Measurements from ENCODE around the gene TCP10L.
"Not testable (repeated sequence)": the region's sequence is repeated elsewhere in the genome, so short reads cannot be mapped to it uniquely, and the experiment has no call there.

TCP10L gene

GRCh38 chr21:32565856-32566465, 19.4 kb downstream of the TCP10L start:
- no peak for DNase-seq (ENCODE audit: low spot score)
- Histone ChIP-seq H3K18ac (ENCODE audit: low read length) (no peak overlapping the region), H3K4me2 (ENCODE audit: insufficient read depth, low read length, poor library complexity, severe bottlenecking) (no peak overlapping the region), H3K9me3 (replicated peaks in 1 of 2; ENCODE audit: control insufficient read depth in 2 of 2, insufficient read depth in 1 of 2, low read depth in 1 of 2, low read length in 2 of 2) (peaks cover 2 to 4% of the 10 kb centered on the region in 2 donors), H3K4me3 (ENCODE audit: low read length in 2 of 2) (no peak overlapping the region), H3K14ac (ENCODE audit: low read length) (no peak overlapping the region), H3K4me1 (ENCODE audit: control insufficient read depth in 2 of 2, insufficient read depth in 1 of 2, low read depth in 1 of 2, low read length in 2 of 2) (peaks cover 1 to 3% of the 10 kb centered on the region in 2 donors), H3K27me3 (ENCODE audit: control insufficient read depth in 3 of 3, insufficient read depth in 3 of 3, low read depth in 1 of 3, low read length in 3 of 3) (peaks cover 0 to 9% (median 1%) of the 10 kb centered on the region in 3 experiments), H3K23ac (ENCODE audit: low read depth, low read length, poor library complexity) (no peak overlapping the region), H3K79me1 (ENCODE audit: low read depth, low read length) (no peaks in the 10 kb centered on the region), H2AK5ac (ENCODE audit: low read depth, low read length) (no peak overlapping the region), H4K91ac (ENCODE audit: low read depth, low read length, poor library complexity) (no peak overlapping the region), H2AFZ (ENCODE audit: low read length) (no peak overlapping the region), H3K4ac (ENCODE audit: low read length) (no peak overlapping the region), H2BK12ac (ENCODE audit: low read length) (no peak overlapping the region), H2BK5ac (ENCODE audit: low read length) (no peak overlapping the region), H3K36me3 (replicated peaks in 1 of 2; ENCODE audit: control insufficient read depth in 2 of 2, insufficient read depth in 2 of 2, low read length in 2 of 2) (no peaks in the 10 kb centered on the region), H4K8ac (ENCODE audit: low read depth, low read length) (no peak overlapping the region), H3K27ac (replicated peaks; ENCODE audit: low read length) (no peak overlapping the region), H2BK15ac (ENCODE audit: low read length) (no peak overlapping the region), H3K9ac (ENCODE audit: low read depth, low read length, poor library complexity) (no peak overlapping the region), H2BK120ac (ENCODE audit: low read depth, low read length) (no peak overlapping the region)
- WGBS, 2 donors (ENCODE audit: extremely low coverage in 2 of 2, insufficient read length in 2 of 2, insufficient replicate concordance in 1 of 2): no CpG with 5 or more reads among the region's 2 CpGs

DNA sequence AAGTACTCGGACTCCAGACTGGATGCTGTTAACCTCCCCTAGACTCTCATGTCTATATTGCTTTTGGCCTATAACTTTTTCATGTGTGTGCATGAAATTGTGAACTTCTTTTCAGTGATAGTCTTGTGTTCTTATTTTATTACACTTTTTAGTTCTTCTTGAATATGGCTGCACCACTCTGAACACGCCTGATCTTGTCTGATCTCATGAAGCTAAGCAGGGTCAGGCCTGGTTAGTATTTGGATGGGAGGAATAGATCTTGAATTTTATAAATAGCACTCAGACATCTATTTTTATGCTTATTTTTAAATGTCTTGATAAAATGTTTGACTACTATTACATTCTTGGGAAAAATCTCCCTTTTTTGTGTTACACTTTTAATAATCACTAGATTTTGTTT, 22.4 kb downstream of the TCP10L start:
- Histone ChIP-seq H3K36me3 (replicated peaks in 1 of 2; ENCODE audit: control insufficient read depth in 2 of 2, insufficient read depth in 2 of 2, low read length in 2 of 2) (no peaks in the 10 kb centered on the region), H3K4ac (ENCODE audit: low read length) (no peak overlapping the region), H2BK5ac (ENCODE audit: low read length) (no peak overlapping the region), H3K4me3 (ENCODE audit: low read length in 2 of 2) (no peak overlapping the region), H2BK12ac (ENCODE audit: low read length) (no peak overlapping the region), H2BK120ac (ENCODE audit: low read depth, low read length) (no peak overlapping the region), H2AK5ac (ENCODE audit: low read depth, low read length) (no peak overlapping the region), H2AFZ (ENCODE audit: low read length) (peak overlapping the region; percentile 10), H4K91ac (ENCODE audit: low read depth, low read length, poor library complexity) (no peak overlapping the region), H3K4me2 (ENCODE audit: insufficient read depth, low read length, poor library complexity, severe bottlenecking) (no peak overlapping the region), H3K4me1 (ENCODE audit: control insufficient read depth in 2 of 2, insufficient read depth in 1 of 2, low read depth in 1 of 2, low read length in 2 of 2) (no peaks in the 10 kb centered on the region), H3K27ac (replicated peaks; ENCODE audit: low read length) (no peak overlapping the region), H2BK15ac (ENCODE audit: low read length) (no peak overlapping the region), H3K79me1 (ENCODE audit: low read depth, low read length) (no peaks in the 10 kb centered on the region), H3K23ac (ENCODE audit: low read depth, low read length, poor library complexity) (no peak overlapping the region), H4K8ac (ENCODE audit: low read depth, low read length) (no peak overlapping the region), H3K18ac (ENCODE audit: low read length) (no peak overlapping the region), H3K9me3 (replicated peaks in 1 of 2; ENCODE audit: control insufficient read depth in 2 of 2, insufficient read depth in 1 of 2, low read depth in 1 of 2, low read length in 2 of 2) (peaks cover 2 to 4% of the 10 kb centered on the region in 2 donors), H3K14ac (ENCODE audit: low read length) (no peak overlapping the region), H3K27me3 (ENCODE audit: control insufficient read depth in 3 of 3, insufficient read depth in 3 of 3, low read depth in 1 of 3, low read length in 3 of 3) (peaks cover 0 to 3% (median 0%) of the 10 kb centered on the region in 3 experiments), H3K9ac (ENCODE audit: low read depth, low read length, poor library complexity) (no peak overlapping the region)
- no peak for DNase-seq (ENCODE audit: low spot score)
- no CpG with 5 or more reads among the region's 2 CpGs for WGBS, 2 donors (ENCODE audit: extremely low coverage in 2 of 2, insufficient read length in 2 of 2, insufficient replicate concordance in 1 of 2)

DNA sequence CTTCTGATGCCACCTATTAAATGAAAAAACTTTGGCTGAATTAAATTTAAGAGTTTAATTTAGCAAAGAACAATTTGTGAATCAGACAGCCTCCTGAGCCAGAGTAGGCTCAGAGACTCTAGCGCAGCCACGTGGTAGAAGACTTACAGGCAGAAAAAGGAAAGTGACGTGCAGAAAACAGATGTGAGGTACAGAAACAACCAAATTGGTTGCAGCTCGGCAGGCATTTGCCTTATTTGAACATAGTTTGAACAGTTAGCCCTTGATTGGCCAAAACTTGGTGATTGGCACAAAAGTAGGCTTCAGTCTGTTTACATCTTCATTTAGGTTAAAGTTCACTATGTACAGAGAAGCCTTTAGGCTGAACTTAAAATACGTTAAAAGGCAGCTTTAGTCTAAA, 22.9 kb downstream of the TCP10L start:
- Histone ChIP-seq H2BK15ac (ENCODE audit: low read length) (no peak overlapping the region), H3K4me2 (ENCODE audit: insufficient read depth, low read length, poor library complexity, severe bottlenecking) (no peak overlapping the region), H3K27ac (replicated peaks; ENCODE audit: low read length) (no peak overlapping the region), H3K79me1 (ENCODE audit: low read depth, low read length) (no peaks in the 10 kb centered on the region), H3K4me1 (ENCODE audit: control insufficient read depth in 2 of 2, insufficient read depth in 1 of 2, low read depth in 1 of 2, low read length in 2 of 2) (no peaks in the 10 kb centered on the region), H3K4me3 (ENCODE audit: low read length in 2 of 2) (no peak overlapping the region), H2AFZ (ENCODE audit: low read length) (peak overlapping the region; percentile 10), H4K8ac (ENCODE audit: low read depth, low read length) (no peak overlapping the region), H3K27me3 (ENCODE audit: control insufficient read depth in 3 of 3, insufficient read depth in 3 of 3, low read depth in 1 of 3, low read length in 3 of 3) (peaks cover 0 to 1% (median 0%) of the 10 kb centered on the region in 3 experiments), H4K91ac (ENCODE audit: low read depth, low read length, poor library complexity) (no peak overlapping the region), H2BK12ac (ENCODE audit: low read length) (no peak overlapping the region), H3K9ac (ENCODE audit: low read depth, low read length, poor library complexity) (no peak overlapping the region), H3K18ac (ENCODE audit: low read length) (no peak overlapping the region), H2BK120ac (ENCODE audit: low read depth, low read length) (no peak overlapping the region), H3K23ac (ENCODE audit: low read depth, low read length, poor library complexity) (no peak overlapping the region), H2BK5ac (ENCODE audit: low read length) (no peak overlapping the region), H3K36me3 (replicated peaks in 1 of 2; ENCODE audit: control insufficient read depth in 2 of 2, insufficient read depth in 2 of 2, low read length in 2 of 2) (no peaks in the 10 kb centered on the region), H3K14ac (ENCODE audit: low read length) (no peak overlapping the region), H3K9me3 (replicated peaks in 1 of 2; ENCODE audit: control insufficient read depth in 2 of 2, insufficient read depth in 1 of 2, low read depth in 1 of 2, low read length in 2 of 2) (peaks cover 2 to 4% of the 10 kb centered on the region in 2 donors), H2AK5ac (ENCODE audit: low read depth, low read length) (no peak overlapping the region), H3K4ac (ENCODE audit: low read length) (no peak overlapping the region)
- WGBS, 2 donors (ENCODE audit: extremely low coverage in 2 of 2, insufficient read length in 2 of 2, insufficient replicate concordance in 1 of 2): no CpG with 5 or more reads among the region's 5 CpGs
- peak; percentile 18 for DNase-seq (ENCODE audit: low spot score)

GRCh38 chr21:32561476-32561875, 23.8 kb downstream of the TCP10L start:
- not testable (repeated sequence) for H3K4me2 ChIP-seq (ENCODE audit: insufficient read depth, low read length, poor library complexity, severe bottlenecking); H3K14ac ChIP-seq (ENCODE audit: low read length); H3K36me3 ChIP-seq (replicated peaks in 1 of 2; ENCODE audit: control insufficient read depth in 2 of 2, insufficient read depth in 2 of 2, low read length in 2 of 2); H3K27me3 ChIP-seq (ENCODE audit: control insufficient read depth in 3 of 3, insufficient read depth in 3 of 3, low read depth in 1 of 3, low read length in 3 of 3); H3K27ac ChIP-seq (replicated peaks; ENCODE audit: low read length); H3K9ac ChIP-seq (ENCODE audit: low read depth, low read length, poor library complexity); H2AK5ac ChIP-seq (ENCODE audit: low read depth, low read length); DNase-seq (ENCODE audit: low spot score); H2BK120ac ChIP-seq (ENCODE audit: low read depth, low read length); H3K9me3 ChIP-seq (replicated peaks in 1 of 2; ENCODE audit: control insufficient read depth in 2 of 2, insufficient read depth in 1 of 2, low read depth in 1 of 2, low read length in 2 of 2); H4K91ac ChIP-seq (ENCODE audit: low read depth, low read length, poor library complexity); H2BK12ac ChIP-seq (ENCODE audit: low read length); H4K8ac ChIP-seq (ENCODE audit: low read depth, low read length); H3K4ac ChIP-seq (ENCODE audit: low read length); H3K79me1 ChIP-seq (ENCODE audit: low read depth, low read length); H2BK5ac ChIP-seq (ENCODE audit: low read length); H2BK15ac ChIP-seq (ENCODE audit: low read length); H3K4me3 ChIP-seq (ENCODE audit: low read length in 2 of 2); H3K23ac ChIP-seq (ENCODE audit: low read depth, low read length, poor library complexity); H3K18ac ChIP-seq (ENCODE audit: low read length); H2AFZ ChIP-seq (ENCODE audit: low read length); H3K4me1 ChIP-seq (ENCODE audit: control insufficient read depth in 2 of 2, insufficient read depth in 1 of 2, low read depth in 1 of 2, low read length in 2 of 2)
- WGBS, 2 donors (ENCODE audit: extremely low coverage in 2 of 2, insufficient read length in 2 of 2, insufficient replicate concordance in 1 of 2): no CpG with 5 or more reads among the region's 1 CpG
